Left ventricle myocardium inferior (tissue), 1 donor: Measurements from ENCODE around the gene SNX10. TPM values are rescaled to one million over a fixed set of nuclear protein-coding genes. Genes with fewer than 3 reads are reported as not detected.
A peak's percentile ranks its signal among the peaks of the same experiment; 100 is the strongest.
"Not testable (repeated sequence)": the region's sequence is repeated elsewhere in the genome, so short reads cannot be mapped to it uniquely, and the experiment has no call there.

ENCODE experiments used
- DNase-seq: peaks from one replicate; pipeline ENCODE4 v3.0.0-alpha.2; 2020
- H3K27ac ChIP-seq: fragments of 200-600 bp; replicated peaks from 2 replicates; pipeline ENCODE4 v1.8.0; 2021
- H3K27me3 ChIP-seq: fragments of 200-600 bp; 2 replicates; pipeline ENCODE4 v1.8.0; 2021; ENCODE audit warnings: low read depth
- H3K36me3 ChIP-seq: fragments of 200-600 bp; 2 replicates; pipeline ENCODE4 v1.8.0; 2021
- H3K4me1 ChIP-seq: fragments of 200-600 bp; 2 replicates; pipeline ENCODE4 v1.8.0; 2021
- H3K4me3 ChIP-seq: fragments of 200-600 bp; 2 replicates; pipeline ENCODE4 v1.8.0; 2021; ENCODE audit warnings: mild to moderate bottlenecking, moderate library complexity
- H3K9me3 ChIP-seq: fragments of 200-600 bp; replicated peaks from 2 replicates; pipeline ENCODE4 v1.8.0; 2021
- intact Hi-C: fragments of 100-400 bp; cut with micrococcal nuclease; formaldehyde crosslinking; loops from one replicate; pipeline ENCODE4 v1.11.0; 2022
- long read RNA-seq: library from polyadenylated mRNA; unstranded; transcript quantifications from one replicate; pipeline ENCODE4 v2.0.0, GENCODE V29; 2021
- total RNA-seq: library from RNA; stranded (reverse); fragmentation: NEBNext Ultra II Directional; extraction: Animal tissue kit (Norgen Biotek cat#: 25700); gene quantifications from one replicate; pipeline ENCODE4 v1.2.1, GENCODE V29; 2021
- TF ChIP-seq, protein P1 (sequence below): fragments of 200-600 bp; IDR thresholded peaks from 2 replicates; pipeline ENCODE4 v1.8.0; 2021; ENCODE audit warnings: antibody characterized with exemption, mild to moderate bottlenecking, borderline replicate concordance
- donor health status: DM: no; HTN: yes; CAD: no; lungs with severe emphysema.

The SNX10 gene, protein sequence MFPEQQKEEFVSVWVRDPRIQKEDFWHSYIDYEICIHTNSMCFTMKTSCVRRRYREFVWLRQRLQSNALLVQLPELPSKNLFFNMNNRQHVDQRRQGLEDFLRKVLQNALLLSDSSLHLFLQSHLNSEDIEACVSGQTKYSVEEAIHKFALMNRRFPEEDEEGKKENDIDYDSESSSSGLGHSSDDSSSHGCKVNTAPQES
- 1.1 TPM for total RNA-seq
- long read RNA-seq, partial matches to known transcripts = 0 of 3 reads
- long read RNA-seq, other reads (novel, unspliced or antisense) = 0 of 3 reads

GRCh38 chr7:26291699-26292538, at the start of gene SNX10:
SNX10 (plus strand) TSS chr7:26291862; CDS start chr7:26346443, 54,581 bp downstream.
- no peak within 1 kb of the TSS for H3K27ac ChIP-seq
- peaks cover 43% of the 10 kb centered on the region for H3K27me3 ChIP-seq
- H3K9me3 ChIP-seq = no peaks in the 10 kb centered on the region
- DNase-seq = peak; percentile 32
- intact Hi-C loops = no loop called here
- peaks cover 7% of the 10 kb centered on the region for H3K4me1 ChIP-seq
- TF ChIP-seq, protein P1, sequence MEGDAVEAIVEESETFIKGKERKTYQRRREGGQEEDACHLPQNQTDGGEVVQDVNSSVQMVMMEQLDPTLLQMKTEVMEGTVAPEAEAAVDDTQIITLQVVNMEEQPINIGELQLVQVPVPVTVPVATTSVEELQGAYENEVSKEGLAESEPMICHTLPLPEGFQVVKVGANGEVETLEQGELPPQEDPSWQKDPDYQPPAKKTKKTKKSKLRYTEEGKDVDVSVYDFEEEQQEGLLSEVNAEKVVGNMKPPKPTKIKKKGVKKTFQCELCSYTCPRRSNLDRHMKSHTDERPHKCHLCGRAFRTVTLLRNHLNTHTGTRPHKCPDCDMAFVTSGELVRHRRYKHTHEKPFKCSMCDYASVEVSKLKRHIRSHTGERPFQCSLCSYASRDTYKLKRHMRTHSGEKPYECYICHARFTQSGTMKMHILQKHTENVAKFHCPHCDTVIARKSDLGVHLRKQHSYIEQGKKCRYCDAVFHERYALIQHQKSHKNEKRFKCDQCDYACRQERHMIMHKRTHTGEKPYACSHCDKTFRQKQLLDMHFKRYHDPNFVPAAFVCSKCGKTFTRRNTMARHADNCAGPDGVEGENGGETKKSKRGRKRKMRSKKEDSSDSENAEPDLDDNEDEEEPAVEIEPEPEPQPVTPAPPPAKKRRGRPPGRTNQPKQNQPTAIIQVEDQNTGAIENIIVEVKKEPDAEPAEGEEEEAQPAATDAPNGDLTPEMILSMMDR = peak; percentile 13
- no peaks in the 10 kb centered on the region for H3K36me3 ChIP-seq
- H3K4me3 ChIP-seq = peak within 1 kb of the TSS; percentile 69

DNA sequence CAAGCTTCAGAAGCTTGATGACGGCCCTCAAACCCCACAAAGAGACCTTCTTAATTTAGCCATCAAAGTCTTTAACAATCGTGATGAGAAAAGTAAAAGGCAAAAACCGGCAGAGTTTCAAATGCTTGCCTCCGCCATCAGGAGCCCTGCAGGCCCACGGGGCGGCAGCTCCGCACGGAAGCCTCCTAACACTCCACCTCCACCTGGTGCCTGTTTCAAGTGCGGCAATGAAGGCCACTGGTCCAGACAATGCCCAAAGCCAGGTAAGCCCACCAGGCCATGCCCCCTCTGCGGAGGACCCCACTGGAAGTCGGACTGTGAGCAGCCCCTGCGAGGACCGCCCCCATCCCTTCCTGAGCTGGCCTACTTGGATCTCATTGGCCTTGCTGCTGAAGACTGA, 46.5 kb upstream of the SNX10 start:
- no peak for DNase-seq
- peaks cover 35% of the 10 kb centered on the region for H3K27me3 ChIP-seq
- H3K27ac ChIP-seq = no peak overlapping the region
- H3K9me3 ChIP-seq = no peaks in the 10 kb centered on the region
- no peak overlapping the region for H3K4me3 ChIP-seq
- TF ChIP-seq, protein P1 = no peak
- intact Hi-C loops = no loop called here
- H3K36me3 ChIP-seq = no peaks in the 10 kb centered on the region
- no peaks in the 10 kb centered on the region for H3K4me1 ChIP-seq

DNA sequence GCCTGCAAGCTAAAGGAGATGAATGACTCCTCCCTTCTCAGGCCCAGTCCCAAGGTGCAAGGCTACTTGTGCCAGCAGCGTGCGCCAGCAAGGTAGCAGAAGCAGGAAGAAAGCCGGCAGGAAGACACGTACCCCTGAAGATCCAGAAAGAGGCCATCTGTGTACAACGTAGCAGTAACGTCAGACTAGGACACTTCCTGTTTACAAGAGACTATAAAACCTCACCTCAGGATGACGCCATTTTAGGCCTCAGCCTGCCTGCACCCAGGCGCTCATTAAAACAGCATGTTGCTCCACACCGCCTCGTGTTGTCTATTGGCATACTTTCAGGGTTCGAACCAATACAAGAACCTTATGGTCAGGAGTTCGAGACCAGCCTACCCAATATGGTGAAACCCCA, 41.4 kb upstream of the SNX10 start:
- DNase-seq = no peak
- TF ChIP-seq, protein P1 = no peak
- Histone ChIP-seq H3K27ac (no peak overlapping the region), H3K27me3 (peaks cover 15% of the 10 kb centered on the region), H3K4me3 (no peak overlapping the region), H3K36me3 (no peaks in the 10 kb centered on the region), H3K9me3 (no peaks in the 10 kb centered on the region), H3K4me1 (no peaks in the 10 kb centered on the region)
- intact Hi-C loops = no loop called here

DNA sequence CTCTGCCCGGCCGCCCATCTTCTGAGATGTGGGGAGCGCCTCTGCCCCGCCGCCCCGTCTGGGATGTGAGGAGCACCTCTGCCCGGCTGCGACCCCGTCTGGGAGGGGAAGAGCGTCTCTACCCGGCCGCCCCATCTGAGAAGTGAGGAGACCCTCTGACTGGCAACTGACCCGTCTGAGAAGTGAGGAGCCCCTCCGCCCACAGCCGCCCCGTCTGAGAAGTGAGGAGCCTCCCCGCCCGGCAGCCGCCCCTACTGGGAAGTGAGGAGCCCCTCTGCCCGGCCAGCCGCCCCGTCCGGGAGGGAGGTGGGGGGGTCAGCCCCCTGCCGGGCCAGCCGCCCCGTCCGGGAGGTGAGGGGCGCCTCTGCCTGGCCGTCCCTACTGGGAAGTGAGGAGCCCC, 29.8 kb upstream of the SNX10 start:
- H3K4me1 ChIP-seq, H3K27me3 ChIP-seq, DNase-seq, intact Hi-C loops, H3K27ac ChIP-seq, H3K36me3 ChIP-seq, H3K4me3 ChIP-seq: not testable (repeated sequence)
- H3K9me3 ChIP-seq = peaks cover 19% of the 10 kb centered on the region

DNA sequence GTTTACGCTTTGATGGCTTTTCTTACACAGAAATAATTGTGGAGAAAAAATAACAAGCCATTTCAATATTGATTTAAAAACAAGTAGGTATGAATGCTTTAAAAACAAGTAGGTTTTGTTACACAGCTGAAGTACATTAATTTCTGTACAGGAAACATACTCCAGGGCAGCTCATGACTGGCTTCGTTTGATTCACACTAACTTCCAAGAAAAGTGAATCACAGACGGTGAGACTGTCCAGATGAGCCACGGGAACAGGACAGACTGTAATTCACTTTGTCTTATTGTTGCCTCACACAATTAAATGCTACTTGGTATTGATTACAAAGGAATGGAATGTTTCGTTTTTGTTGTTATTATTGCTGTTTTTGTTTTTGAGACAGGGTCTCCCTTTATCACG, 26.6 kb upstream of the SNX10 start:
- H3K36me3 ChIP-seq = no peaks in the 10 kb centered on the region
- intact Hi-C loops = no loop called here
- no peaks in the 10 kb centered on the region for H3K4me1 ChIP-seq
- H3K27me3 ChIP-seq = peaks cover 32% of the 10 kb centered on the region
- no peak overlapping the region for H3K27ac ChIP-seq
- H3K9me3 ChIP-seq = peaks cover 19% of the 10 kb centered on the region
- H3K4me3 ChIP-seq = no peak overlapping the region
- DNase-seq = no peak
- TF ChIP-seq, protein P1 = no peak
